ENCODE results near the gene NHSL2.
A peak's percentile ranks its signal among the peaks of the same experiment; 100 is the strongest.

Gene NHSL2

GRCh38 chrX:71993371-71993770 is 82.7 kb downstream of the NHSL2 start:
- no peak for DNase-seq

GRCh38 chrX:71994601-71995000 is 84.0 kb downstream of the NHSL2 start:
- no peak for DNase-seq

GRCh38 chrX:71995122-71995521 is 84.5 kb downstream of the NHSL2 start:
- DNase-seq = no peak

- no peak for DNase-seq
These were observed 85.5 kb downstream of the NHSL2 start for GRCh38 chrX:71996136-71996535.

GRCh38 chrX:71996826-71997225 is 86.2 kb downstream of the NHSL2 start:
- DNase-seq = no peak

- DNase-seq = no peak
These were observed 86.7 kb downstream of the NHSL2 start for GRCh38 chrX:71997320-71997719.

- DNase-seq = no peak
These were observed 88.3 kb downstream of the NHSL2 start for GRCh38 chrX:71998836-71999509.

GRCh38 chrX:71999535-71999934 is 88.9 kb downstream of the NHSL2 start:
- no peak for DNase-seq

GRCh38 chrX:72001471-72001870 is 90.8 kb downstream of the NHSL2 start:
- no peak for DNase-seq

GRCh38 chrX:72001906-72002305 is 91.3 kb downstream of the NHSL2 start:
- DNase-seq = no peak

GRCh38 chrX:72002875-72003274 is 92.2 kb downstream of the NHSL2 start:
- DNase-seq = no peak

GRCh38 chrX:72003811-72004750 is 93.4 kb downstream of the NHSL2 start:
- DNase-seq = no peak

- DNase-seq = no peak
These were observed 94.4 kb downstream of the NHSL2 start for GRCh38 chrX:72005046-72005445.

- DNase-seq = no peak
These were observed 95.8 kb downstream of the NHSL2 start for GRCh38 chrX:72006461-72006860.

- no peak for DNase-seq
These were observed 99.1 kb downstream of the NHSL2 start for GRCh38 chrX:72009731-72010130.

- DNase-seq = no peak
These were observed 101.1 kb downstream of the NHSL2 start for GRCh38 chrX:72011734-72012133.

GRCh38 chrX:72015383-72015782 is 104.7 kb downstream of the NHSL2 start:
- DNase-seq = no peak

GRCh38 chrX:72016881-72017783 is 106.5 kb downstream of the NHSL2 start:
- no peak for DNase-seq

GRCh38 chrX:72018277-72019112 is 107.8 kb downstream of the NHSL2 start:
- peak; percentile 34 for DNase-seq

GRCh38 chrX:72019487-72019886 is 108.8 kb downstream of the NHSL2 start:
- DNase-seq = no peak

GRCh38 chrX:72020204-72020603 is 109.6 kb downstream of the NHSL2 start:
- no peak for DNase-seq

- no peak for DNase-seq
These were observed 110.1 kb downstream of the NHSL2 start for GRCh38 chrX:72020788-72021187.
